Measurements from ENCODE around the gene RDH16. TPM values are rescaled to one million over a fixed set of nuclear protein-coding genes. Genes with fewer than 3 reads are reported as not detected.
"Not testable (repeated sequence)": the region's sequence is repeated elsewhere in the genome, so short reads cannot be mapped to it uniquely, and the experiment has no call there.

Gene RDH16
- total RNA-seq, 1 experiment from 2014 or later, result 0.16 TPM

DNA sequence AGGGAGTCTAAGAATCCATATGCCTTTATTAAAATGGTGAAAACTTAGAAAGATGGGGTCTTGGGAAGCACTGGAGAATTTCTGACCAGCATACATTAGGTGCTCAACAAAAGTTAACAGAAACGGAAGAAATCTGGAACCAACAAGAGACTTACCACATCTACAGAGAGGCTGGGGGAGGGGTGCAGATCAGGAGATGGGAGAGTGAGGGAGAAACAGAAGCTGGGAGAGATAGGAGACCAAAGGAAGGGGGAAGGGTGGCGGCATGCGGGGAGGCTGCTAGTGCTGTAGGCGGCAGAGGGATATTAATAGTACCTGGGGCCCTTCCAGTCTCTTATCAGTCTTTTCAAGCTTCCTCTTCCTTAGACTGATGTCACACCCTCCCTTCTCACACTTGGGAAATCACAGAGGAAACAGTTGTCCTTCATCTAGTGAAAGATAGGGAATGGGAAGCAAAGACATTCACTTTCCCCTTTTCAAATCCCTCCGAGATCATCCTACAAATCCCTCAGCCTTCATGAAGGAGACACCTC lies 30.9 kb upstream of the RDH16 start:
- ChIA-PET POLR2A (interaction anchor here (0.7 to 3.6 kb wide), 8 partner anchors 88 to 552 kb away, joined by 3 to 38 read pairs (median 3); partner anchors contain the start of gene PTGES3), CTCF (interaction anchor here (0.6 to 4.4 kb wide), 38 partner anchors 9 to 439 kb away, joined by 3 to 212 read pairs (median 4); partner anchors contain the start of genes HSD17B6, RDH16 and ZBTB39)
- intact Hi-C loops (cut with micrococcal nuclease), result loop anchor here (5.0 kb wide), 1 partner anchor 351 kb away; no protein-coding TSS in a partner anchor
- H3K36me3 Mint-ChIP-seq (ENCODE audit: insufficient read depth, unreplicated experiment), result no peaks in the 10 kb centered on the region
- BruUV-seq (replicated peaks), result no TSS peak
- no peaks in the 10 kb centered on the region for H3K27me3 Mint-ChIP-seq (ENCODE audit: insufficient read depth, unreplicated experiment)
- no peak overlapping the region for H3K4me3 Mint-ChIP-seq (ENCODE audit: unreplicated experiment)
- DNase-seq (ENCODE audit: unreplicated experiment), result no peak
- peaks cover 25% of the 10 kb centered on the region for H3K4me1 Mint-ChIP-seq (ENCODE audit: insufficient read depth, unreplicated experiment)
- no peaks in the 10 kb centered on the region for H3K9me3 Mint-ChIP-seq (ENCODE audit: unreplicated experiment)
- H3K27ac Mint-ChIP-seq (ENCODE audit: low read depth, unreplicated experiment), result no peak overlapping the region
- TF ChIP-seq, protein P1, sequence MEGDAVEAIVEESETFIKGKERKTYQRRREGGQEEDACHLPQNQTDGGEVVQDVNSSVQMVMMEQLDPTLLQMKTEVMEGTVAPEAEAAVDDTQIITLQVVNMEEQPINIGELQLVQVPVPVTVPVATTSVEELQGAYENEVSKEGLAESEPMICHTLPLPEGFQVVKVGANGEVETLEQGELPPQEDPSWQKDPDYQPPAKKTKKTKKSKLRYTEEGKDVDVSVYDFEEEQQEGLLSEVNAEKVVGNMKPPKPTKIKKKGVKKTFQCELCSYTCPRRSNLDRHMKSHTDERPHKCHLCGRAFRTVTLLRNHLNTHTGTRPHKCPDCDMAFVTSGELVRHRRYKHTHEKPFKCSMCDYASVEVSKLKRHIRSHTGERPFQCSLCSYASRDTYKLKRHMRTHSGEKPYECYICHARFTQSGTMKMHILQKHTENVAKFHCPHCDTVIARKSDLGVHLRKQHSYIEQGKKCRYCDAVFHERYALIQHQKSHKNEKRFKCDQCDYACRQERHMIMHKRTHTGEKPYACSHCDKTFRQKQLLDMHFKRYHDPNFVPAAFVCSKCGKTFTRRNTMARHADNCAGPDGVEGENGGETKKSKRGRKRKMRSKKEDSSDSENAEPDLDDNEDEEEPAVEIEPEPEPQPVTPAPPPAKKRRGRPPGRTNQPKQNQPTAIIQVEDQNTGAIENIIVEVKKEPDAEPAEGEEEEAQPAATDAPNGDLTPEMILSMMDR (IDR thresholded peaks at IDR 0.05; ENCODE audit: unreplicated experiment), result no peak

DNA sequence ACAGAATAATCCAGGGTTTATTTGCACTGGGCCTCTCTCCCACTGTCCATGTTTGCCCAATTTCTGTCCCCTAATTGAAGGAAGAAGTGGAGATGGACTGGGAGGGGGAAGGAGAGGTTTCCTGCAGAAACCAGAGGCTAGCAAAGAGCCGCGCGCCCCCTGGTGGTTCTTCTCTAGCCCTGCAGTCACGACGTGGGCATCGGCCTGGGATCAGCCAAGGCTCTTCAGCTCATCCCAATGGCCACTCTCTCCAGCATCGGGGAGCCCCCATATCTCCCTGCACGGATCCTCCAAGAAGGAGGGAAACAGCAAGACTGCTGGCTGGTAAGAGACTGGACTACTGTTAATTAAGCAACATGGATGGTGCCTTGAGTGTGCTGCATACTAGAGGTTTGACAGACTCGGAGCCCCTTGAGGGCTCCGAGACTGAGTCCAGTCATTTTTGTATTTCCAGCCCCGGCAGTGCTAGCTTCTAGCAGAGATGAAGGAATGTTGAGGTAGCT lies 30.2 kb upstream of the RDH16 start:
- ChIA-PET POLR2A (interaction anchor here (0.7 to 3.6 kb wide), 7 partner anchors 30 to 552 kb away, joined by 3 to 38 read pairs (median 4); partner anchors contain the start of gene RDH16), CTCF (interaction anchor here (0.6 to 4.4 kb wide), 38 partner anchors 10 to 438 kb away, joined by 3 to 212 read pairs (median 4); partner anchors contain the start of genes HSD17B6, RDH16 and ZBTB39)
- intact Hi-C loops (cut with micrococcal nuclease), result loop anchor here (1.0 to 5.0 kb wide), 6 partner anchors 41 to 350 kb away; partner anchors contain the start of gene HSD17B6
- no TSS peak for BruUV-seq (replicated peaks)
- no peaks in the 10 kb centered on the region for H3K9me3 Mint-ChIP-seq (ENCODE audit: unreplicated experiment)
- no peak overlapping the region for H3K27ac Mint-ChIP-seq (ENCODE audit: low read depth, unreplicated experiment)
- no peaks in the 10 kb centered on the region for H3K36me3 Mint-ChIP-seq (ENCODE audit: insufficient read depth, unreplicated experiment)
- peak; percentile 84 for DNase-seq (ENCODE audit: unreplicated experiment)
- H3K4me1 Mint-ChIP-seq (ENCODE audit: insufficient read depth, unreplicated experiment), result peaks cover 25% of the 10 kb centered on the region
- H3K4me3 Mint-ChIP-seq (ENCODE audit: unreplicated experiment), result no peak overlapping the region
- no peaks in the 10 kb centered on the region for H3K27me3 Mint-ChIP-seq (ENCODE audit: insufficient read depth, unreplicated experiment)
- TF ChIP-seq, protein P1 (IDR thresholded peaks at IDR 0.05; ENCODE audit: unreplicated experiment), result peak; percentile 89

DNA sequence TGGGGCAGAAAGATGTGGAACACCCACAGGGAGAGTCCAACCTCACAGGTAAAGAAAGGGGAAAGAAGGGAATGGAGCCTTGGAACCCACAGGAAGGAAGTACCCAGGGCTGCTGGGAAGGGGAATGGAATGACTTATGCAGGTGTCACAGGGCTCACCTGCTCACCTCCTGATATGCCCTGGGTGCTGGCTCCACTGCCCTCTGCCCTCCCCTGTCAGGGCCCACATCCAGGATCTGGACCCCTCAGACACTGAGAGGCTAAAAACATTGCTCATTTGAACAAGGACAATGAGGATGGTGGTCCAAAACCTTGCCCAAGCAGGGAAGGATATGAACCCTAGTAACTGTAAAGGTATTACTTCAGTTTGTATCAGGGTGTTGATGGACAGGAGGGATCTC lies 29.6 kb upstream of the RDH16 start:
- Mint-ChIP-seq H3K27me3 (ENCODE audit: insufficient read depth, unreplicated experiment) (no peaks in the 10 kb centered on the region), H3K4me3 (ENCODE audit: unreplicated experiment) (no peak overlapping the region), H3K36me3 (ENCODE audit: insufficient read depth, unreplicated experiment) (no peaks in the 10 kb centered on the region), H3K4me1 (ENCODE audit: insufficient read depth, unreplicated experiment) (peaks cover 25% of the 10 kb centered on the region), H3K27ac (ENCODE audit: low read depth, unreplicated experiment) (no peak overlapping the region), H3K9me3 (ENCODE audit: unreplicated experiment) (no peaks in the 10 kb centered on the region)
- ChIA-PET POLR2A (interaction anchor here (0.6 to 3.6 kb wide), 8 partner anchors 30 to 233 kb away, joined by 3 to 38 read pairs (median 4); partner anchors contain the start of gene RDH16), CTCF (interaction anchor here (0.7 to 4.4 kb wide), 22 partner anchors 10 to 431 kb away, joined by 3 to 212 read pairs (median 4); partner anchors contain the start of genes HSD17B6, RDH16 and ZBTB39)
- DNase-seq (ENCODE audit: unreplicated experiment), result no peak
- no TSS peak for BruUV-seq (replicated peaks)
- TF ChIP-seq, protein P1 (IDR thresholded peaks at IDR 0.05; ENCODE audit: unreplicated experiment), result no peak
- intact Hi-C loops (cut with micrococcal nuclease), result loop anchor here (1.0 to 5.0 kb wide), 6 partner anchors 40 to 350 kb away; partner anchors contain the start of gene HSD17B6

DNA sequence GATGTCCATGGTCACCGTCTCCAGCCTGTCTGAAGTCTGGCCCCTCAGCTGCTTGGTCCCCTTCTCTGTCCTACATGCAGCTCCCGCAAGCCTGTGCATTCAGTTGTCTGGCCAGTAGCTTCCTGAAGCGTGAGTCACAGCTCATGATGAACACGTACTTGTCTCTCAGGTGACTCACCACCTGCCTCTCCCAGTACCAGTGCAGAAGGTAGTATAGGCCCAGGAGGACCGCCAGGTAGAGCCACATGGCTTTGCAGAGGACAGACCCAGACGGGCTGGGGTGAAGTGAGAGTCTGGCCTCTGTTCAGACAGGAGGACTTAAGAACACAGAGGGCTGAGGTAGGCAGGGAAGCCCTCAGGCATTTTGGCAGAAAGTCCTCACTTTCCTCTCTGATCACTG lies 28.3 kb upstream of the RDH16 start:
- CTCF ChIA-PET, result interaction anchor here (0.6 to 4.4 kb wide), 13 partner anchors 37 to 246 kb away, joined by 4 to 212 read pairs (median 6); partner anchors contain the start of gene HSD17B6
- Mint-ChIP-seq H3K4me1 (ENCODE audit: insufficient read depth, unreplicated experiment) (peaks cover 25% of the 10 kb centered on the region), H3K27ac (ENCODE audit: low read depth, unreplicated experiment) (peak overlapping the region; percentile 50)
- H3K36me3 Mint-ChIP-seq (ENCODE audit: insufficient read depth, unreplicated experiment); H3K27me3 Mint-ChIP-seq (ENCODE audit: insufficient read depth, unreplicated experiment); H3K4me3 Mint-ChIP-seq (ENCODE audit: unreplicated experiment); H3K9me3 Mint-ChIP-seq (ENCODE audit: unreplicated experiment); BruUV-seq (replicated peaks): not testable (repeated sequence)
- intact Hi-C loops (cut with micrococcal nuclease), result loop anchor here (2.0 to 5.0 kb wide), 2 partner anchors 39 to 348 kb away; no protein-coding TSS in a partner anchor
- POLR2A ChIA-PET, result interaction anchor here (0.6 to 3.6 kb wide), 14 partner anchors 29 to 298 kb away, joined by 3 to 38 read pairs (median 4); partner anchors contain the start of genes NACA, NEMP1, PTGES3 and RDH16
- peak; percentile 96 for DNase-seq (ENCODE audit: unreplicated experiment)

All from MCF 10A (cell line).